GM12878 (cell line): ENCODE measurements around the gene PHB1. TPM values are rescaled to one million over a fixed set of nuclear protein-coding genes. Genes with fewer than 3 reads are reported as not detected.

ENCODE experiments used
- ATAC-seq: fragments of 200-7000 bp; cut with Tn5 transposase; 3 replicates; pipeline ENCODE4 v1.9.1; 2020; ENCODE audit warnings: mild to moderate bottlenecking, moderate library complexity
- BruUV-seq: library from RNA; stranded (reverse); fragments of 400-500 nt; replicated peaks from 2 replicates; lab custom pipeline; 2021; lab: Mats Ljungman, UMichigan
- CTCF ChIA-PET: fragments of 300-600 bp; sonication (Branson Sonifier 250); formaldehyde crosslinking; extraction: SDS; loops from one replicate; lab custom pipeline; 2021; ENCODE audit warnings: inconsistent platforms; lab: Yijun Ruan, JAX
- POLR2A ChIA-PET: fragments of 350-600 bp; formaldehyde crosslinking; extraction: SDS; loops from one replicate; lab custom pipeline; 2021; ENCODE audit warnings: inconsistent platforms; lab: Charles Lee
- RAD21 ChIA-PET: fragments of 300-600 bp; sonication (Branson Sonifier 250); formaldehyde crosslinking; loops from one replicate; lab custom pipeline; 2023; ENCODE audit warnings: antibody characterized with exemption; ENCODE audit not compliant: unreplicated experiment; lab: Charles Lee
- SMC1A ChIA-PET: fragments of 300-600 bp; sonication (Branson Sonifier 250); formaldehyde crosslinking; loops from one replicate; lab custom pipeline; 2023; ENCODE audit not compliant: unreplicated experiment, uncharacterized antibody; lab: Charles Lee
- DNase-seq: peaks from one replicate; pipeline ENCODE4 v3.0.0-alpha.2; 2011; ENCODE audit warnings: low read depth, low spot score
- FAIRE-seq: peaks from 3 replicates; lab custom pipeline; 2011; peaks lifted over from hg19 to GRCh38; lab: Jason Lieb, UNC
- H2AFZ ChIP-seq: 2 replicates; pipeline ENCODE4 v1.6.0; 2011; ENCODE audit warnings: low read depth, low read length, control low read depth; ENCODE audit not compliant: control insufficient read depth
- H3K27ac ChIP-seq: 2 replicates; pipeline ENCODE4 v1.5.1; 2011; ENCODE audit warnings: control low read depth; ENCODE audit not compliant: control insufficient read depth, insufficient read depth
- H3K27me3 ChIP-seq, 2 experiments: replicated peaks in 1 of 2; 2 replicates each; pipeline versions ENCODE4 v1.6.0 to v1.6.1; 2011; ENCODE audit warnings: low read length in 1 of 2; ENCODE audit not compliant: control insufficient read depth in 2 of 2, insufficient read depth in 2 of 2
- H3K36me3 ChIP-seq, 2 experiments: 2 replicates each; pipeline ENCODE4 v1.5.1; 2011; ENCODE audit warnings: low read length in 1 of 2; ENCODE audit not compliant: control insufficient read depth in 2 of 2, insufficient read depth in 2 of 2
- H3K4me1 ChIP-seq: 2 replicates; pipeline ENCODE4 v1.6.1; 2011; ENCODE audit warnings: mild to moderate bottlenecking, low read length, moderate library complexity, mixed read lengths; ENCODE audit not compliant: control insufficient read depth, insufficient read depth
- H3K4me2 ChIP-seq: 2 replicates; pipeline ENCODE4 v1.6.0; 2011; ENCODE audit warnings: control low read depth; ENCODE audit not compliant: control insufficient read depth, insufficient read depth
- H3K4me3 ChIP-seq: fragments of 200-600 bp; sonication (generic); 2 replicates; pipeline ENCODE4 v1.5.1; 2016
- H3K79me2 ChIP-seq: 2 replicates; pipeline ENCODE4 v1.6.0; 2011; ENCODE audit warnings: low read length; ENCODE audit not compliant: control insufficient read depth, insufficient read depth
- H3K9ac ChIP-seq: 2 replicates; pipeline ENCODE4 v1.8.0; 2011; ENCODE audit warnings: low read length, control low read depth, mixed read lengths; ENCODE audit not compliant: control insufficient read depth, insufficient read depth
- H3K9me3 ChIP-seq: replicated peaks from 3 replicates; pipeline ENCODE4 v1.5.1; 2011; ENCODE audit warnings: mild to moderate bottlenecking, low read length; ENCODE audit not compliant: control insufficient read depth, insufficient read depth
- H4K20me1 ChIP-seq: 2 replicates; pipeline ENCODE4 v1.6.0; 2011; ENCODE audit not compliant: control insufficient read depth, insufficient read depth
- CBX3 ChIP-seq: fragments of 200-600 bp; sonication (generic); IDR thresholded peaks from 2 replicates; pipeline ENCODE4 v1.6.1; 2016; ENCODE audit warnings: low read depth, borderline replicate concordance
- CHD4 ChIP-seq: fragments of 200-600 bp; sonication (generic); IDR thresholded peaks from 2 replicates; pipeline ENCODE4 v1.6.1; 2016; ENCODE audit warnings: mild to moderate bottlenecking
- ELK1 ChIP-seq: IDR thresholded peaks from 2 replicates; pipeline ENCODE4 v1.6.1; 2012; ENCODE audit warnings: low read depth, low read length, improper control_type of control experiment
- EZH2 ChIP-seq: IDR thresholded peaks from 2 replicates; pipeline ENCODE4 v1.6.1; 2012; ENCODE audit warnings: low read depth, mild to moderate bottlenecking, control low read depth, inconsistent platforms, low read length, borderline replicate concordance; ENCODE audit not compliant: control insufficient read depth
- FOS ChIP-seq: IDR thresholded peaks from 3 replicates; pipeline ENCODE4 v1.6.1; 2011; ENCODE audit warnings: borderline replicate concordance; ENCODE audit not compliant: insufficient read length; ENCODE audit errors: extremely low read depth
- GABPA ChIP-seq: IDR thresholded peaks from 2 replicates; pipeline ENCODE4 v1.6.1; 2014; ENCODE audit warnings: antibody characterized with exemption, low read depth, mild to moderate bottlenecking, inconsistent platforms
- HDGF ChIP-seq: fragments of 450-650 bp; IDR thresholded peaks from 2 replicates; pipeline ENCODE4 v1.6.1; 2016; ENCODE audit warnings: antibody characterized with exemption
- KAT2A ChIP-seq: conservative IDR thresholded peaks from 2 replicates; pipeline ENCODE4 v1.6.1; 2011; ENCODE audit warnings: low read depth, low read length; ENCODE audit not compliant: control insufficient read depth
- MEF2B ChIP-seq: fragments of 450-650 bp; IDR thresholded peaks from 2 replicates; pipeline ENCODE4 v1.6.1; 2018; ENCODE audit warnings: mild to moderate bottlenecking, moderate library complexity; ENCODE audit not compliant: partially characterized antibody, poor library complexity, severe bottlenecking
- MXI1 ChIP-seq: fragments of 150-350 bp; IDR thresholded peaks from 2 replicates; pipeline ENCODE4 v1.6.1; 2011; ENCODE audit warnings: low read depth, mild to moderate bottlenecking, inconsistent platforms, low read length, improper control_type of control experiment
- NBN ChIP-seq: fragments of 450-650 bp; IDR thresholded peaks from 2 replicates; pipeline ENCODE4 v1.6.1; 2016
- NRF1 ChIP-seq: conservative IDR thresholded peaks from 2 replicates; pipeline ENCODE4 v1.6.1; 2011; ENCODE audit warnings: mild to moderate bottlenecking, low read depth, low read length, improper control_type of control experiment
- PAX8 ChIP-seq: fragments of 450-650 bp; IDR thresholded peaks from 2 replicates; pipeline ENCODE4 v1.6.1; 2017; ENCODE audit warnings: mild to moderate bottlenecking, moderate library complexity
- RCOR1 ChIP-seq: conservative IDR thresholded peaks from 2 replicates; pipeline ENCODE4 v1.6.1; 2012; ENCODE audit warnings: low read depth, low read length, improper control_type of control experiment
- RUNX3 ChIP-seq: IDR thresholded peaks from 2 replicates; pipeline ENCODE4 v1.6.1; 2012; ENCODE audit warnings: low read length, inconsistent platforms
- SMARCA5 ChIP-seq: fragments of 450-650 bp; IDR thresholded peaks from 2 replicates; pipeline ENCODE4 v1.6.1; 2017; ENCODE audit warnings: mild to moderate bottlenecking
- SMC3 ChIP-seq: IDR thresholded peaks from 2 replicates; pipeline ENCODE4 v1.6.1; 2011; ENCODE audit warnings: low read length, improper control_type of control experiment, borderline replicate concordance
- STAT1 ChIP-seq: fragments of 450-650 bp; conservative IDR thresholded peaks from 2 replicates; pipeline ENCODE4 v1.6.1; 2014; ENCODE audit warnings: antibody characterized with exemption, mild to moderate bottlenecking
- TCF12 ChIP-seq: IDR thresholded peaks from 2 replicates; pipeline ENCODE4 v1.6.1; 2011; ENCODE audit warnings: low read depth, mild to moderate bottlenecking, low read length
- WRNIP1 ChIP-seq: IDR thresholded peaks from 2 replicates; pipeline ENCODE4 v1.6.1; 2011; ENCODE audit warnings: low read depth, low read length, improper control_type of control experiment, borderline replicate concordance
- YY1 ChIP-seq: IDR thresholded peaks from 2 replicates; pipeline ENCODE4 v1.6.1; 2011; ENCODE audit warnings: low read depth, mild to moderate bottlenecking, low read length
- ZNF217 ChIP-seq: fragments of 450-650 bp; IDR thresholded peaks from 2 replicates; pipeline ENCODE4 v1.6.1; 2017; ENCODE audit warnings: antibody characterized with exemption, mild to moderate bottlenecking
- WGBS: methylation state at CpG from one replicate; pipeline ENCODE4 v1.1.6; 2016; ENCODE audit warnings: low lambda C conversion rate; ENCODE audit not compliant: insufficient replicate concordance, insufficient coverage; ENCODE audit errors: missing lambda C conversion rate; 5-methylcytosine and 5-hydroxymethylcytosine counted together
- in situ Hi-C: fragments of 300-500 bp; cut with MboI; formaldehyde crosslinking; loops from 9 replicates; pipeline ENCODE4 v1.14.3; 2018; ENCODE audit warnings: mixed read lengths
- intact Hi-C: fragments of 100-400 bp; cut with micrococcal nuclease; formaldehyde crosslinking; loops from one replicate; pipeline ENCODE4 v1.14.2; 2022; ENCODE audit not compliant: unreplicated experiment
- polyA plus RNA-seq, 11 experiments: library from polyadenylated mRNA; depleted of rRNA in 4 of 11; unstranded in 6 of 11; stranded (reverse) in 5 of 11; fragments of >200 nt; fragmentation: Nextera tagmentation in 4 of 11; fragmentation: Illumina TruSeq in 1 of 11; extraction: Ambion mirVana in 4 of 11; extraction: Trizol in 1 of 11; gene quantifications; 1 replicate in 1 of 11; 2 replicates in 10 of 11; pipeline versions ENCODE4 v1.2.1 to v1.2.3, GENCODE V29; 2011 to 2016; ENCODE audit warnings: inconsistent platforms in 2 of 11, missing spikeins in 2 of 11, low read depth in 1 of 11
- total RNA-seq, 4 experiments: library from RNA; depleted of rRNA in 3 of 4; stranded (reverse); fragments of >200 nt in 3 of 4; fragmentation: Illumina TruSeq in 1 of 4; extraction: Trizol in 1 of 4; gene quantifications; 2 replicates each; pipeline versions ENCODE4 v1.2.1 to v1.2.3, GENCODE V29; 2013 to 2021
- TF ChIP-seq, protein P1 (sequence below): fragments of 450-650 bp; conservative IDR thresholded peaks from 2 replicates; pipeline ENCODE4 v1.6.1; 2017; ENCODE audit warnings: mild to moderate bottlenecking, moderate library complexity

The PHB1 gene
- total and polyA plus RNA-seq, 10 of the 15 experiments (the other 5 are each of a cell fraction or from before 2014, with no cell fraction given): 117 to 466 (median 248) TPM

GRCh38 chr17:49397586-49397985, 17.1 kb downstream of the PHB1 start (continued):
- TF ChIP-seq EZH2: no peak
- TF ChIP-seq STAT1: no peak
- no peak for TF ChIP-seq MEF2B
- TF ChIP-seq HDGF: no peak
- no peak for TF ChIP-seq TCF12
- no peak for TF ChIP-seq ELK1
- no peak for TF ChIP-seq SMARCA5
- TF ChIP-seq ZNF217: no peak
- TF ChIP-seq CHD4: no peak
- TF ChIP-seq NBN: no peak
- TF ChIP-seq KAT2A: no peak
- TF ChIP-seq, all 136 proteins: peak for 0

DNA sequence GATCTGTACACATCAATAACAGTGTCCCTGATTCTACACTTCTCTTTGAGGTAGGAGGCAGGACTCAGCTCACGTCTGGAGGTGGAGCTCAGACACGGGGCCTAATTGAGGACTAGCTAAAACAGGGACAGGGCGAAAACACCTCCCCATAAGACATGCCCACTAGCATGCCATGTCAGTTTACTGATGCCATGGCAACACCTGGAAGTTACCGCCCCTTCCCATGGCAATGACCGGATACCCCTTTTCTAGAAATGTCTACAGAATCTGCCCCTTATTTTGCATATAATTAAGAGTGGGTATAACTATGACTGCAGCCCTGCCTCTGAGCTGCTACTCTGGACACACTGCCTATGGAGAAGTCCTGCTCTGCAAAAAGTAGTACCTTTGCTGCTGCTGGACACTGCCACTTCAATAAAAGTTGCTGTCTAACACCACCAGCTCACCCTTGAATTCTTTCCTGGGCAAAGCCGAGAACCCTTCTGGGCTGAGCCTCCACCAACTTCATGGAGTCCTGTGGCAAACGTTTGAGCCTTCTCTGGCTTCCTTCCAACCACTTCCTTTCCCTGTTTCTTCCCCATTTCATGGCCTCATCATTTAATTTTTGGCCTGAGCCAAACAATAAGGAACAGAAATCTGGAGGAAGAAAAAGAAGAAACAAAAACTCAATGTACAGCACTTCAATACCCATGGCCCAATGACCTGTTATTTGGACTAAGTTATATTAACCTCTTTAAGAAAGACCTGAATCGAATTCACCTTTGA, 21.0 kb downstream of the PHB1 start:
- H2AFZ ChIP-seq: no peak overlapping the region
- no peaks in the 10 kb centered on the region for H3K27me3 ChIP-seq
- POLR2A ChIA-PET: interaction anchor here (0.6 kb wide), 1 partner anchor 814 kb away, joined by 5 read pairs; no protein-coding TSS in a partner anchor
- no peaks in the 10 kb centered on the region for H4K20me1 ChIP-seq
- H3K9me3 ChIP-seq: no peaks in the 10 kb centered on the region
- no peak overlapping the region for H3K4me3 ChIP-seq
- H3K4me2 ChIP-seq: no peak overlapping the region
- intact Hi-C loops: loop anchor here (10.0 kb wide), 1 partner anchor 159 kb away; the partner anchor contains the start of gene PHOSPHO1
- no peak overlapping the region for H3K27ac ChIP-seq
- 71% methylated on average over 8 of the region's 8 CpGs for WGBS
- DNase-seq (no peak), ATAC-seq (no peak), FAIRE-seq (no peak)
- H3K4me1 ChIP-seq: peaks cover 26% of the 10 kb centered on the region
- no peaks in the 10 kb centered on the region for H3K79me2 ChIP-seq
- in situ Hi-C loops: no loop called here
- no peak overlapping the region for H3K9ac ChIP-seq
- BruUV-seq: no TSS peak
- CTCF ChIA-PET: interaction anchor here (0.6 to 1.9 kb wide), 11 partner anchors 15 to 97 kb away, joined by 3 to 37 read pairs (median 4); no protein-coding TSS in a partner anchor
- SMC1A ChIA-PET: interaction anchor here (0.9 to 7.9 kb wide), 5 partner anchors 13 to 76 kb away, joined by 3 to 85 read pairs (median 4); no protein-coding TSS in a partner anchor
- no peaks in the 10 kb centered on the region for H3K36me3 ChIP-seq
- RAD21 ChIA-PET: interaction anchor here (1.9 to 2.2 kb wide), 3 partner anchors 25 to 79 kb away, joined by 7 to 12 read pairs (median 8); no protein-coding TSS in a partner anchor
- TF ChIP-seq, protein P1, sequence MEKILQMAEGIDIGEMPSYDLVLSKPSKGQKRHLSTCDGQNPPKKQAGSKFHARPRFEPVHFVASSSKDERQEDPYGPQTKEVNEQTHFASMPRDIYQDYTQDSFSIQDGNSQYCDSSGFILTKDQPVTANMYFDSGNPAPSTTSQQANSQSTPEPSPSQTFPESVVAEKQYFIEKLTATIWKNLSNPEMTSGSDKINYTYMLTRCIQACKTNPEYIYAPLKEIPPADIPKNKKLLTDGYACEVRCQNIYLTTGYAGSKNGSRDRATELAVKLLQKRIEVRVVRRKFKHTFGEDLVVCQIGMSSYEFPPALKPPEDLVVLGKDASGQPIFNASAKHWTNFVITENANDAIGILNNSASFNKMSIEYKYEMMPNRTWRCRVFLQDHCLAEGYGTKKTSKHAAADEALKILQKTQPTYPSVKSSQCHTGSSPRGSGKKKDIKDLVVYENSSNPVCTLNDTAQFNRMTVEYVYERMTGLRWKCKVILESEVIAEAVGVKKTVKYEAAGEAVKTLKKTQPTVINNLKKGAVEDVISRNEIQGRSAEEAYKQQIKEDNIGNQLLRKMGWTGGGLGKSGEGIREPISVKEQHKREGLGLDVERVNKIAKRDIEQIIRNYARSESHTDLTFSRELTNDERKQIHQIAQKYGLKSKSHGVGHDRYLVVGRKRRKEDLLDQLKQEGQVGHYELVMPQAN: no peak
- no peak for TF ChIP-seq MXI1
- TF ChIP-seq YY1: no peak
- TF ChIP-seq SMC3: no peak
- TF ChIP-seq GABPA: no peak
- TF ChIP-seq CBX3: no peak
- TF ChIP-seq TCF12: no peak
- no peak for TF ChIP-seq NRF1
- TF ChIP-seq PAX8: no peak
- no peak for TF ChIP-seq FOS
- TF ChIP-seq WRNIP1: no peak
- TF ChIP-seq RUNX3: no peak
- TF ChIP-seq RCOR1: no peak
